HuH-7.5 (cell line): Measurements from ENCODE around the gene CMC1.
"Not testable (repeated sequence)": the region's sequence is repeated elsewhere in the genome, so short reads cannot be mapped to it uniquely, and the experiment has no call there.

Experiments used
- DNase-seq: peaks from one replicate; pipeline ENCODE4 v3.0.0; 2011; ENCODE audit warnings: low spot score

The CMC1 gene, protein sequence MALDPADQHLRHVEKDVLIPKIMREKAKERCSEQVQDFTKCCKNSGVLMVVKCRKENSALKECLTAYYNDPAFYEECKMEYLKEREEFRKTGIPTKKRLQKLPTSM

DNA sequence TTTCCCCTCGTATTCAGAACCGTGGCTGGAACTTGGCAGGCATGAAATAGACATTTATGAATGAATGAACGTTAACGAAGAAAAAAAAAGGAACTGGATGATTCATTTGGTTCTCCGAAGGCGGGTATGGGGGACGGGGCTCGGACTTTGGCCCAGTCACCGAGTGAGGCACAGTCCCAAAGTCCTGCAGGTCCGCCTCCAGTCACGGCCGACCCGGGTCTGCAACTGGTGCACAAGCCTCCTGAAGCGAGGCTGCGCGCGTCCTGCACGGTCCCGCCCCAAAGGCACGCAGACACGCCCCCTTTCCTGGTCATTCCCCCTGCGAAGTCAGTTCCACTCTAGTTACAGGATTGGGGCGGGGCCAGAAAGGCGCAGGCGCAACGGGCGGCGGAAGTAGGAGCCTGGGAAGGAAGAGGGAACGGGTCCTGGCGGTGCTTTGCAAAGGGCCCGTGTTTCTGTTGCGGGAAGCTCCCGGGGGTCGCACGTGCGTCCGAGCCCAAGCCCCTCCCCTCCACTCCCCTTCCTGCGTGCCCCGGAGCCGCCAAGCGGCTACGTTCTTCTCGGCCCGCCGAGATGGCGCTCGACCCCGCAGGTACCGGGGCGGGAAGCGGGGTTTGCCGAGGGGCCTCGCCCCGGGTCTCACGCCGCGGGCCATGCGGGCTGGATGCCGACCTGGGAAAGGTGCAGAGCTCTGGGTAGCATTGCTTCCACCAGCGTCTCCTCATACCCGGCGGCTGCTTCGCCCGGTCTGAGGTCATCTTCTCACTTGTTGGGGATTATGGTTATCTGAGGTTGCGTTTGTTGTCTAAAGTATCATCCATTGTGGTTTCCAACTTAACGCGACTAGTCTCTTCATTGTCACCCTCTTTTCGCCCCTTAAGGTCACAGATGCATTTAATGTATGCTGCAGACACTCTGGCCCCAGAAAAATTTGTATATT is at the start of gene CMC1:
Gene CMC1, plus strand, starts transcription at position 399 of the 940 bp plus-strand sequence. Its CDS starts 175 bp downstream, at position 574.
- DNase-seq, result peak; percentile 93

DNA sequence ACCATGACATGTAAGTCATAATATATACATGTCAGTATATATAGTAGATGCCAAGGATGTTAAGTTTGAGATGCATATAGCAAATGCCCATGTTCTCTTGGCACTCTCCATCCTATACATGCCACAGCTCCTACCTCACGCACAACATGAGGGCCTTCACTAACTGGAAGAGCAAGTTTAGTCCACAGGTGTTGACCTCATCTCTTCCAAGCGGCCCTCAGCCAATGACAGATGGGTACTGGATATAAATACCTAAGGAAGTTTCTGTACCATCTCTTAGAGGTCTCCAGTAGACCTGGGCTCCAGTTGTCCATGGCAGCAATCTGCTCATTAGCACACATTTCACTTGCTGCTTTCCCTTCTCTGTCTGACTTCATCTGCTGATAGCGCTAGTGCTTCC is 43.3 kb upstream of the CMC1 start:
- no peak for DNase-seq

GRCh38 chr3:28198974-28199373 is 42.4 kb upstream of the CMC1 start:
- DNase-seq, result no peak

DNA sequence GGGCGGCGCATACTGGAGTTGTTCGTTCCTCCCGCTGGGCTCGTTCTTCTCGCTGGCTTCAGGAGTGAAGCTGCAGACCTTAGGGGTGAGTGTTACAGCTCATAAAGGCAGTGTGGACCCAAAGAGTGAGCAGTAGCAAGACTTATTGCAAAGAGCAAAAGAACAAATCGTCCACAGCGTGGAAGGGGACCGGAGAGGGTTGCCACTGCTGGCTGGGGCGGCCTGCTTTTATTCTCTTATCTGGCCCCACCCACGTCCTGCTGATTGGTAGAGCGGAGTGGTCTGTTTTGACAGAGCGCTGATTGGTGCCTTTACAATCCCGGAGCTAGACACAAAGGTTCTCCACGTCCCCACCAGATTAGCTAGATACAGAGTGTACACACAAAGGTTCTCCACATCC is 41.8 kb upstream of the CMC1 start:
- not testable (repeated sequence) for DNase-seq

DNA sequence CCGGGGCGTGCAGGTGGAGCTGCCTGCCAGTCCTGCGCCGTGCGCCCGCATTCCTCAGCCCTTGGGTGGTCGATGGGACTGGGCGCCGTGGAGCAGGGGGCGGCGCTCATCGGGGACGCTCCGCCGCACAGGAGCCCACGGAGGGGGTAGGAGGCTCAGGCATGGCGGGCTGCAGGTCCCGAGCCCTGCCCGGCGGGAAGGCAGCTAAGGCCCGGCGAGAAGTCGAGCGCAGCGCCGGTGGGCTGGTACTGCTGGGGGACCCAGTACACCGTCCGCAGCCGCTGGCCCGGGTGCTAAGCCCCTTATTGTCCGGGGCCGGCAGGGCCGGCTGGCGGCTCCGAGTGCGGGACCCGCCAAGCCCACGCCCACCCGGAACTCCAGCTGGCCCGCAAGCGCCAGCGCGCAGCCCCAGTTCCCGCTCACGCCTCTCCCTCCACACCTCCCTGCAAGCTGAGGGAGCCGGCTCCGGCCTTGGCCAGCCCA is 41.0 kb upstream of the CMC1 start:
- not testable (repeated sequence) for DNase-seq

DNA sequence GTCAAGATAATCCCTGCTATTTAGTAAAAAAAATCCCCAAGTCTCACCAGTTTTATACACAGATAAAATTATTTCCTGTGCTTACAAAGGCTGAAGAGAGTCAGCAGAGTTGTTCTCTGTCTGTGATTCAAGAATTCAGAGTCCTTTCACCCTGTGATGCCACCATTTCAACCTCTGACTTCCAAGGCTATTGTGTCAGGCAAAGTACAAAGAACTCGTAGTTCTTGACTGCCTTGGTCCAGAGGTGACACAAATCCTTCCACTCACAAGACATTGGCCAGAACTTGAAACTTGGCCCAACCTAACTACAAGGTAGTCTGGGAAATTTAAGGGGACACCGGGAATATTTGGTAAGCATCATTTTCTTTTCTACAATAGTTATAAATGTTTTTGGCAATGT is 34.9 kb upstream of the CMC1 start:
- no peak for DNase-seq

DNA sequence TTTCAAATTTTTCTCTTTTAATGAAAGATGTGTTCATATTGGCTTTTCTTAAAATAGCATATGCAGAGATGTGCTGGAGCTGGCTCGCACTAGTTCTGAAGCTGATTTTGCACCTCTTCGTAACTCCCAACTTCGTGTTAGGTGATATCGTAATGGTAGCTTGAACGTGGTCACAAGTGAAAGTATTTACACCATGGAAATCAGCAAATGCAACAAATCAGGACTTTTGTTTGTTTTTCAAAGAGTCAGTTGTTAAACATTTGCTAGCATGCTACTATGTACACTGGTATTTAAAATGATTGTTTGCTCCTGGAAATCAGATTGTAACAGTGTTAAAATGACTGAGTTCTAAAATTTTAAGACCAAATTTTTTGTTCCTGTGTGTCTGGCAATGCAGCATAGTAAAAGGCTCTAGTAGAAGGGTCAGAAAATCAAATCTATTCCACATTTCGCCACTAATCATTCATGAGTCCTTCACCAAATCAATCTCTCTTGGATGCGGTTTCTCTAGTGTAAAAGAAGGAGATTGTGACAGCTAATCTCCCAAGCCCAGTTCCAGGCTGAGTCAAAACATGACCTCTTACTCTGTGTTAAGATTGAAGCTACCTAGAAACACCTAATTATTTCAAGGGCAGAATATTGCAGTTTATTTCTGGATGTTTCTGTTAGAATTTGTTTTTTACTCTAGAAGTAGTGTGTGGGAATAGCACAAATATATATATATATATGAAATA is 34.3 kb upstream of the CMC1 start:
- no peak for DNase-seq

- no peak for DNase-seq
These were observed 30.3 kb upstream of the CMC1 start for GRCh38 chr3:28210968-28211713.

GRCh38 chr3:28212681-28213080 is 28.7 kb upstream of the CMC1 start:
- DNase-seq, result no peak

- no peak for DNase-seq
These were observed 26.0 kb upstream of the CMC1 start for GRCh38 chr3:28215407-28215806.

DNA sequence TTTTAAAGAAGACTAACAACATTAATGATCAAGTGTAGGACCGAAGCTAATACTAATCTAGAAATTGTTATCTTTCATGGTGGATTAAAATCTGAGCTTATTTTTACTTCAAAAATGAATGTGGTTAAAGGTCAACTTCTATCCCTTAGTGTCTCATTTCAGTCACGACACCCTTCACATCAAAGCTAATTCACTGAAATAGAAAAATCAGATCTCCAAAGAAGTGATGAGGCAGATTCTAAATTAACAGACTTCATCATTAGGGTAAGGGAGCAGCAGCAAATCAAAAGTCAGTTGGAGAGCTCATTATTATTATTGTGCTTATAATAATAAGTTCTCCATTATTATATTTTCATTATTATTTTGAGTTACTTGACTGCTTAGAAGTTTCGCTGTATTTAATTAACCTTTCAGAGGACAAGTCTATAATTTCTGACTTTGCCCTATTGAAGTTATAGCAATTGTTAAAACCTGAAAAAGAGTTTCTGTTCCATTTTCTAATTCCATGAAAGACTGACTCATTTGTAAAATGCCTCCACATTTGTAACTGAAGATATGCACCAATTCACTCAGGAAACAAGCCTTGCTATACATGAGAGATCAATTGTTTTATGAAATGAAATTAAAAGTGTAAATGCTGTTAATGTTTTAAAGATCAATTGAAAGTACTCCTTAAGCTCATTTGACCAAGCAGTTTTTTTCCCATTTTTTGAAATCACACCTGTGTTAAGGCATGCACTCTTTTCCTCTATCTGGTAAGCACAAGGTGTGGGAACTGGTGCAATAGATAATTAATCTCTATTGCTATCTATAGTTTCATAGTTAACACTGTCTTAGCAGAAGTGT is 23.1 kb upstream of the CMC1 start:
- no peak for DNase-seq

DNA sequence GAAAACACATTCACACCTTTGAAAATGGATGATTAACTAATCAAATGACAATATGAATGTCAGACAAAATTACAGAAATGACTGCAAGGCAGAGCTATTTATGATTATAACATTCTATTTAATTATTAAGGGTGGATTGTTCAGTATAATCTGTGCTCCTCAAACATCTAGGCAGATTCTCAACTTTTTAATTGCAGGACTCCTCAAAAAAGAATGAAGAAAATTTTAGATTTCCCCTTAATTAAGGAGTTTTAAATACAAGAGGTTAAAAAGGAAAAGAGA is 22.6 kb upstream of the CMC1 start:
- DNase-seq, result no peak

DNA sequence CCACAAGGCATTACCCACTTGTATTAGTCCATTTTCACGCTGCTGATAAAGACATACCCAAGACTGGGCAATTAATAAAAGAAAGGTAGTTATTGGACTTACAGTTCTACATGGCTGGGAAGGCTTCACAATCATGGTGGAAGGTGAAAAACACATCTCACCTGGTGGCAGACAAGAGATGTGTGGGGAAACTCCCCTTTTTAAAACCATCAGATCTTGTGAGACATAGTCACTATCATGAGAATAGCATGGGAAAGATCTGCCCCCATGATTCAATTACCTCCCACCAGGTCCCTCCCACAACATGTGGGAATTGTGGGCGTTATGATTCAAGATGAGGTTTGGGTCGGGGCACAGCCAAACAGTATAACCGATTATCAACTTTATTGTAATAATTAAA is 17.0 kb upstream of the CMC1 start:
- DNase-seq, result no peak

- DNase-seq, result no peak
These were observed 15.4 kb upstream of the CMC1 start for GRCh38 chr3:28226020-28226419.

DNA sequence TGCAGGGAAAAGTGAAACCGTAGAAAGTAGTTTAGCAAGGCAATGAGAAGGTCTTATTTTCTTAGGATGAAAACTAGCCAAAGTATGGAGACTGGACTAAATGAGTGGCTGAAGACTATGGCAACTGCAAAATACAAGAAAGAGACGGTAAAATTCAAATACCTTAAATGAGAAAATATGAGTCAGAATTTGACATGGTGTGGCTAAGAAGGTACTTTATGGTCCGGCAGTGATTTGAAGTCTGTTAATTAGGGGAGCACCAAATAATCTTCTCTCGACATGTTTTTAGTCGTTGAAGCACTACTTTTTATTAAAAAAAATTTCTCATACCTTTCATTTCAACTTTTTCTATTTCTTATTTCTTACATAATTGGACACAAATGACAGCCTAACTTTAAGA is 12.8 kb upstream of the CMC1 start:
- no peak for DNase-seq

DNA sequence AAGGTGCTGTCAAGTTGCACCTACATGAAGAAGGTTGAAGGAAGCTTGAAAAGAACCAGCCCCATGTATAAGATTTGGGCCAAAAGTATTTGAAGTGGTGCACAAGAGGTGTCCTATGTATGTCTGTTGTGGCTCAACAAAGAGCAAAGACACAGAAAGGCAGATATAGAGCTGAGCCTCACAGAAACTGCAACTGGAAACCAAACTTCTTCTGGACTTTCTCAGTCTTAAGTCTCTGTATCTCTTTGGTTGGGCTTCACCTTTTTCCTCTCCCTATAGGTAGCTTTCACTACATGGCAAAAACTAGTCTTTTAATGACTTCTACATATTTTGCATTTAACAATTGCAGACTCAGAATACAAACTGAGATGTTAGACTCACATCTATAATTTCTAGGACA is 8.8 kb upstream of the CMC1 start:
- DNase-seq, result no peak

DNA sequence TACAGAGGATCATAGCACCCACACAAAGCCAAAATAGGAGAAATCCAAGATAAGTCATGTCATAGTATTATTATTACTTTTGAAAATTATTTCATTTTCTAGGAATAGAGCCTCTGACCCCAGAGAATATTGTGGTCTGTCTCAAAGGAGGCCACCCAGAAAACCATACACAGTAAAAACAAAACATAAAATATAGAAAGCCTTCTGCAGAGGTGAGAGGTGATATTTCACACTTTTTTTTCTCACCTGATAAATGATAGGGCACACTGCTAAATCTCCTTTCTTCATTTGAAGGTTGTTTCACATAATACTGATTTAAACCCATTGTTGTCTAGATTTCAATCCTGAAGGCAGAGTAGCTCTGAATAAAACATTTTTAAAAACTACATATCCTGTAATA is 7.0 kb upstream of the CMC1 start:
- no peak for DNase-seq

GRCh38 chr3:28239108-28239507 is 2.3 kb upstream of the CMC1 start:
- no peak for DNase-seq

DNA sequence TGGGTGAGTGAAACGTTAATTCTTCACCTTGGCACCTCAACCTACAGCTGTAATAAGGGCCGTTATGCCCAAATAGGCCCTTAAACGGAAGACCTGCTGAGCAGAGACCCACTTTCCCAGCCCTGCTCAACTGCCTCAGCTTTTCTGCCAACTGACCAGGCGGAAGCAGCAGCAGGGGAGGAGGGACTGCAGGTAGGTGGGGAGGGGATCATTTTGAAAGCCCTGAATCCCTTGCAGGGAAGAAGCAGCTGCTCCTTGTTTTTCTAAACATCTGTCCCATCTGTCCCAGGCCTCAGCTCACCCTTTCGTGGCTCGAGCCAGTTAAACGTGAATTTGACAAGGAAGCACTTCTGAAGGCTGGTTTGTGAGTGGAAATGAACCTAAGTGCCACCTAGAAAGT is 978 bp upstream of the CMC1 start:
- DNase-seq, result no peak

DNA sequence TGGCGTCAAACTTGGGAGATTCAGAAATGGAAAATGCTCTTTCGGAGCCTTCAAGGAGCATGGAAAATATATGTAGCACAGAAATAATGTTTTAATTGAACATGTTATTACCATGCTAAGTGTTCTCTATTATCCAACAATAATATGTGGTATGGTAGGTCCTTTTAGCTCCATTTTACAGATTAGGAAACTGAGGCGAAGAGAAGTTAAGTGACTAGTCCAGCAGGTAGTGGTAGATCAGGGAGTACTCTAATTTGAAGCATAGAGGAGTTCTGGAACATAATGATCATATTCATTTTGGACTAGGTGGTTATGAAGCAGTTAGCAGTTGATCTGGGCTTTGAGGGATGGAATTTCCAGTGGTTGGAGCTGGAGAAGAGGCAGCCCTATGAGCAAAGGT is 1.1 kb downstream of the CMC1 start:
- DNase-seq, result no peak

GRCh38 chr3:28243424-28244106 is 2.1 kb downstream of the CMC1 start:
- no peak for DNase-seq
